Psoas muscle (tissue), 8 donors: ENCODE data around the gene RPL37A. TPM values are rescaled to one million over a fixed set of nuclear protein-coding genes. Genes with fewer than 3 reads are reported as not detected.
A peak's percentile ranks its signal among the peaks of the same experiment; 100 is the strongest.

Experiments
- ATAC-seq, 4 donors: fragments of 200-7000 bp; cut with Tn5 transposase; one replicate each; pipeline ENCODE4 v1.9.1; 2020; ENCODE audit warnings: moderate library complexity in 3 of 4, mild to moderate bottlenecking in 2 of 4
- DNase-seq, 2 donors: peaks; one replicate each; pipeline ENCODE4 v3.0.0-alpha.2; 2020
- H3K27ac ChIP-seq: fragments of 200-600 bp; one replicate; pipeline ENCODE4 v1.8.0; 2022
- H3K27me3 ChIP-seq, 3 donors: fragments of 200-600 bp in 1 of 3; one replicate each; pipeline versions ENCODE4 v1.6.1 to v1.8.0; 2013 to 2022; ENCODE audit warnings: low read length in 2 of 3, mild to moderate bottlenecking in 2 of 3, moderate library complexity in 1 of 3; ENCODE audit not compliant: insufficient read depth in 3 of 3
- H3K36me3 ChIP-seq, 2 donors: fragments of 200-600 bp in 1 of 2; one replicate each; pipeline versions ENCODE4 v1.6.1 to v1.8.0; 2013 to 2022; ENCODE audit warnings: low read depth in 1 of 2, mild to moderate bottlenecking in 1 of 2, moderate library complexity in 1 of 2; ENCODE audit not compliant: insufficient read depth in 1 of 2
- H3K4me1 ChIP-seq: fragments of 200-600 bp; one replicate; pipeline ENCODE4 v1.8.0; 2022
- H3K4me3 ChIP-seq: fragments of 200-600 bp; one replicate; pipeline ENCODE4 v1.8.0; 2022; ENCODE audit warnings: mild to moderate bottlenecking
- H3K9me3 ChIP-seq: fragments of 200-600 bp; one replicate; pipeline ENCODE4 v1.8.0; 2022
- WGBS, 3 donors: extraction: QIAGEN DNeasy Blood & Tissue Kit; methylation state at CpG; one replicate each; pipeline versions ENCODE4 v1.1.6 to v1.1.7; 2013; 5-methylcytosine and 5-hydroxymethylcytosine counted together
- intact Hi-C, 2 donors: fragments of 100-400 bp; cut with DNase I; formaldehyde crosslinking; loops; one replicate each; pipeline versions ENCODE4 v1.11.0 to v1.14.2; 2022
- polyA plus RNA-seq, 3 donors: library from polyadenylated mRNA; stranded (reverse); fragments of 200-250 nt; gene quantifications; one replicate each; pipeline ENCODE4 v1.2.3, GENCODE V29; 2013
- total RNA-seq, 4 donors: library from RNA; stranded (reverse); fragmentation: NEBNext Ultra II Directional in 2 of 4; extraction: Animal tissue kit (Norgen Biotek cat#: 25700) in 2 of 4; gene quantifications; one replicate each; pipeline versions ENCODE4 v1.2.1 to v1.2.4, GENCODE V29; 2021 to 2023
- TF ChIP-seq, protein P1 (sequence below): fragments of 200-600 bp; IDR thresholded peaks from one replicate; pipeline ENCODE4 v1.8.0; 2022; ENCODE audit warnings: antibody characterized with exemption
- donor health status: healthy with polysubstance abuse.
- donor health status: DM: no; HTN: no; CAD: no; lungs with moderate emphysema.
- donor health status: Bipolar disorder and iron deficiency.
- donor health status: healthy.
- donor health status: DM: yes; HTN: yes; CAD: no.
- donor health status: DM: no; HTN: no; CAD: no.
- donor health status: DM: no; HTN: no; CAD: no.
- donor health status: DM: yes; HTN: yes; CAD: no.

The RPL37A gene
- total and polyA plus RNA-seq, 7 donors, result 2,701 to 6,936 (median 3,343) TPM

DNA sequence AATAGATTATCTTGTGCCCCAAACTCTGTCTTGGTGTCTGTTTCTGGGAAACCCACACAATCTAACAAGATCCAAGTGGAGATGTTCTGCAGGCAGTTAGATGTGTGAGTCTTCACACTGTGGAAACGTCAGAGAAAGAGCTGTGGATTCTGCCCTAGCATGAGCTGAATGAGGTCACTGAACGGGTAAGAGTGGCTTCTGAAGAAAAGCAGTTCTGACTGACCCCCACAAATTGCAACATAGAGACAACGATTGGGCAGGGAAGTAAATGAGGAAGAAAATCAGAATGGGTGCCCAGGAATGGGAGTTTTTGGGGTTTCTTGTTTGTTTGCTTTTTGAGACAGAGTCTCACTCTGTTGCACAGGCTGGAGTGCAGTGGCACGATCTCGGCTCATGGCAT is 12.9 kb upstream of the RPL37A start:
- DNase-seq (no peak), ATAC-seq (no peak)
- 74 to 76% (median 74%) methylated on average over 5 of the region's 5 CpGs for whole genome bisulfite sequencing, 3 donors

DNA sequence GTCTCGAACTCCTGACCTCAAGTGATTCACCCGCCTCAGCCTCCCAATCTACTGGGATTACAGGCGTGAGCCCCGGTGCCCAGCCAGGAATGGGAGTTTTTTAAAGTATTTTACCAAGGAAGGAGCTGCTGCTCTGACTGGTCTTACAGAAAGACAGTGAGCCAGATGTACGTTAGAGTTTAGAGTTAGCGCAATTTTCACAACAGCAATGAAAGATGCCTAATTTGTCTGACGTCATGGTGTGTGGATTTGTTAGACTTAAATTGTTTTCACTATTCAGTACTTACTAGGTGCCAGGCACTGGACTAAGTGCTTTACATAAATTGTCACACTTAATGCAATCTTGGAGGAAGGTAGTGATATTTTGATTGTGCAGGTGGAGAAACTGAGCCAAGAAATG is 12.4 kb upstream of the RPL37A start:
- TF ChIP-seq, protein P1, sequence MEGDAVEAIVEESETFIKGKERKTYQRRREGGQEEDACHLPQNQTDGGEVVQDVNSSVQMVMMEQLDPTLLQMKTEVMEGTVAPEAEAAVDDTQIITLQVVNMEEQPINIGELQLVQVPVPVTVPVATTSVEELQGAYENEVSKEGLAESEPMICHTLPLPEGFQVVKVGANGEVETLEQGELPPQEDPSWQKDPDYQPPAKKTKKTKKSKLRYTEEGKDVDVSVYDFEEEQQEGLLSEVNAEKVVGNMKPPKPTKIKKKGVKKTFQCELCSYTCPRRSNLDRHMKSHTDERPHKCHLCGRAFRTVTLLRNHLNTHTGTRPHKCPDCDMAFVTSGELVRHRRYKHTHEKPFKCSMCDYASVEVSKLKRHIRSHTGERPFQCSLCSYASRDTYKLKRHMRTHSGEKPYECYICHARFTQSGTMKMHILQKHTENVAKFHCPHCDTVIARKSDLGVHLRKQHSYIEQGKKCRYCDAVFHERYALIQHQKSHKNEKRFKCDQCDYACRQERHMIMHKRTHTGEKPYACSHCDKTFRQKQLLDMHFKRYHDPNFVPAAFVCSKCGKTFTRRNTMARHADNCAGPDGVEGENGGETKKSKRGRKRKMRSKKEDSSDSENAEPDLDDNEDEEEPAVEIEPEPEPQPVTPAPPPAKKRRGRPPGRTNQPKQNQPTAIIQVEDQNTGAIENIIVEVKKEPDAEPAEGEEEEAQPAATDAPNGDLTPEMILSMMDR, result no peak
- H3K27ac ChIP-seq, result no peak overlapping the region
- H3K36me3 ChIP-seq, result peaks cover 0 to 25% of the 10 kb centered on the region in 2 donors
- WGBS, 3 donors, result 83 to 90% (median 84%) methylated on average over 7 of the region's 7 CpGs
- intact Hi-C loops, result no loop called here
- no peaks in the 10 kb centered on the region for H3K9me3 ChIP-seq
- DNase-seq (no peak), ATAC-seq (no peak)
- no peaks in the 10 kb centered on the region for H3K27me3 ChIP-seq
- H3K4me1 ChIP-seq, result no peaks in the 10 kb centered on the region
- H3K4me3 ChIP-seq, result no peak overlapping the region

More for the DNA sequence above, 12.9 kb upstream of the RPL37A start:
- H3K27me3 ChIP-seq, result no peaks in the 10 kb centered on the region
- no peaks in the 10 kb centered on the region for H3K4me1 ChIP-seq
- no peak overlapping the region for H3K27ac ChIP-seq
- TF ChIP-seq, protein P1, result no peak
- H3K9me3 ChIP-seq, result no peaks in the 10 kb centered on the region
- peaks cover 0 to 30% of the 10 kb centered on the region in 2 donors for H3K36me3 ChIP-seq
- intact Hi-C loops, result no loop called here
- H3K4me3 ChIP-seq, result no peak overlapping the region

DNA sequence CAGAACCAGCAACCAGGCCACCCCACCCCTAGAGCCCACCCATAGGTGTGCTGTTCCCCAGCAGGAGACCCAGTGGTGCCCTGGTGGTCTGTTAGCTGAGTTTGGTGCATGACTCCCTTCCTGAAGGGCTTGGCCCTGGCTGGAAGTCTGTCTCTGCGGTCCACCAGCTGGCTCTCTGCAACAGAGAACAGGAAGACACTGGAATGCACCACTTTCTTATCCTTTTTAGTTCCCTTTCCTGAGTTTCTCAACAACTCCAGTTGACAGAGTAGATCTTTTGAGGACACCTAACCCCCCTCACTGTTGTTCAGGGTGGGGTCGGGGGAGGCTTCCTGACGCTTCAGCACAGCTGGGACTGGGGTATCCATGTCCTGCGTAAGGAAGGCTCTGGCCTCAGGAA is 11.9 kb upstream of the RPL37A start:
- Histone ChIP-seq H3K27ac (no peak overlapping the region), H3K4me3 (no peak overlapping the region), H3K27me3 (no peaks in the 10 kb centered on the region), H3K9me3 (no peaks in the 10 kb centered on the region), H3K4me1 (no peaks in the 10 kb centered on the region), H3K36me3 (peaks cover 0 to 20% of the 10 kb centered on the region in 2 donors)
- intact Hi-C loops, result no loop called here
- DNase-seq, result no peak
- TF ChIP-seq, protein P1, result no peak
- 60 to 62% (median 61%) methylated on average over 4 of the region's 4 CpGs for WGBS, 3 donors
- peak in 1 of 4 donors; percentile 32 for ATAC-seq

DNA sequence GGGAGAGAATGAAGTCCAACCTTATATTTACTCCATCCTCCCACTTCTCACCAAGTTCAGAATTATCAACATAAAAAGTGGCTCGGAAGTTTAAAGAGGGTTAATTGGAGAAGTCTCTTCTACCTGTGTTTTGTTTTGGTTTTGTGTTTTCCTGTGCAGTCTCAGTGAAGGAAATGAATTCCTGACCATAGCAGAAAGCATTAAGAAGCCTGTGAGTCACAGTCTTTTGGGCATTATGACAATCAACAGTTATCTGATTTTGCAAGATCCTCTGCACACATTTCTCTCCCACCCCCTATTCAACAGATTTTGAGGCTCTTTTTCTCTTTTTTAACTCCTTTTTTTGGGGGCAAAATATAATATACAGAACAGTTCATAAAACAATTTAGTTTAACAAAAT is 8.6 kb upstream of the RPL37A start:
- Histone ChIP-seq H3K4me1 (no peaks in the 10 kb centered on the region), H3K36me3 (no peaks in the 10 kb centered on the region), H3K27me3 (no peaks in the 10 kb centered on the region), H3K27ac (no peak overlapping the region), H3K4me3 (no peak overlapping the region), H3K9me3 (no peaks in the 10 kb centered on the region)
- TF ChIP-seq, protein P1, result no peak
- no peak for DNase-seq
- intact Hi-C loops, result no loop called here
- 57 to 72% (median 69%) methylated on average over 1 of the region's 1 CpG for WGBS, 3 donors
- no peak for ATAC-seq
